K562 (cell line): Measurements from ENCODE around the gene SDK1.

Source experiments
- AFF4 ChIP-seq: sonication (generic); formaldehyde crosslinking; IDR thresholded peaks from 2 replicates; pipeline ENCODE4 v1.8.0; 2023; ENCODE audit warnings: mild to moderate bottlenecking, missing genetic modification reagents
- CBX8 ChIP-seq: fragments of 200-600 bp; sonication (generic); IDR thresholded peaks from 2 replicates; pipeline ENCODE4 v1.6.1; 2012; ENCODE audit warnings: borderline replicate concordance, mixed run types, low read depth, mild to moderate bottlenecking, moderate library complexity, mixed read lengths, low read length, control low read depth, inconsistent platforms; ENCODE audit not compliant: poor library complexity, severe bottlenecking; ENCODE audit errors: extremely low read depth
- CHD1 ChIP-seq: fragments of 200-600 bp; sonication (generic); IDR thresholded peaks from one replicate; pipeline ENCODE4 v1.6.1; 2012; ENCODE audit warnings: mild to moderate bottlenecking, moderate library complexity, low read length, inconsistent platforms
- JUN ChIP-seq, 2 experiments: sonication (generic) in 1 of 2; formaldehyde crosslinking in 1 of 2; IDR thresholded peaks; 2 replicates each; pipeline versions ENCODE4 v1.6.1 to v1.8.0; 2012 to 2022; ENCODE audit warnings: borderline replicate concordance in 2 of 2, mild to moderate bottlenecking in 2 of 2, improper control_type of control experiment in 1 of 2, low read depth in 1 of 2, low read length in 1 of 2, missing genetic modification reagents in 1 of 2
- KDM1A ChIP-seq, 2 experiments: fragments of 450-650 bp; IDR thresholded peaks; 2 replicates each; pipeline ENCODE4 v1.6.1; 2016; ENCODE audit warnings: mild to moderate bottlenecking in 2 of 2
- LEF1 ChIP-seq: fragments of 450-650 bp; IDR thresholded peaks from 2 replicates; pipeline ENCODE4 v1.6.1; 2016; ENCODE audit warnings: mild to moderate bottlenecking
- MAFK ChIP-seq: IDR thresholded peaks from 2 replicates; pipeline ENCODE4 v1.6.1; 2011; ENCODE audit warnings: low read length, improper control_type of control experiment
- MYC ChIP-seq, 2 experiments: fragments of 250-450 bp in 1 of 2; sonication (Bioruptor Pico) in 1 of 2; IDR thresholded peaks; 2 replicates each; pipeline versions ENCODE4 v1.5.1 to v1.6.1; 2012 to 2021; ENCODE audit warnings: low read depth in 2 of 2, borderline replicate concordance in 1 of 2, improper control_type of control experiment in 1 of 2, low read length in 1 of 2, mild to moderate bottlenecking in 1 of 2, moderate library complexity in 1 of 2
- PHF20 ChIP-seq: fragments of 450-650 bp; IDR thresholded peaks from 2 replicates; pipeline ENCODE4 v1.6.1; 2018; ENCODE audit not compliant: partially characterized antibody
- POLR2AphosphoS5 ChIP-seq: IDR thresholded peaks from 2 replicates; pipeline ENCODE4 v1.6.1; 2011; ENCODE audit warnings: mild to moderate bottlenecking, low read depth, low read length, moderate library complexity; ENCODE audit not compliant: control insufficient read depth, insufficient read depth
- PREB ChIP-seq: sonication (generic); formaldehyde crosslinking; IDR thresholded peaks from 2 replicates; pipeline ENCODE4 v1.8.1; 2023; ENCODE audit warnings: mild to moderate bottlenecking, missing genetic modification reagents
- SAP30 ChIP-seq: fragments of 200-600 bp; sonication (generic); IDR thresholded peaks from 2 replicates; pipeline ENCODE4 v1.6.1; 2012; ENCODE audit warnings: borderline replicate concordance, low read depth, mild to moderate bottlenecking, moderate library complexity, low read length, control low read depth, inconsistent platforms; ENCODE audit not compliant: insufficient read depth, poor library complexity, severe bottlenecking
- ZBTB49 ChIP-seq: sonication (generic); formaldehyde crosslinking; IDR thresholded peaks from 2 replicates; pipeline ENCODE4 v1.8.0; 2022; ENCODE audit warnings: missing genetic modification reagents, mild to moderate bottlenecking, borderline replicate concordance
- ZNF311 ChIP-seq: fragments of 250-450 bp; sonication (Bioruptor Pico); IDR thresholded peaks from 2 replicates; pipeline ENCODE4 v1.4.0; 2020; ENCODE audit warnings: mild to moderate bottlenecking, moderate library complexity

- TF ChIP-seq PREB (CRISPR knock-in tag) = no peak
- TF ChIP-seq CHD1 = no peak
- no peak for TF ChIP-seq JUN (IDR thresholded peaks at IDR 0.05; ENCODE audit: borderline replicate concordance, low read depth, low read length)
- no peak for TF ChIP-seq JUN (CRISPR knock-in tag; IDR thresholded peaks at IDR 0.05; ENCODE audit: borderline replicate concordance)
- TF ChIP-seq KDM1A (IDR thresholded peaks at IDR 0.05) = no peak
- TF ChIP-seq CBX8 = no peak
- TF ChIP-seq ZNF311 (CRISPR knock-in tag) = no peak
- no peak for TF ChIP-seq AFF4 (CRISPR knock-in tag)
- no peak for TF ChIP-seq ZBTB49 (CRISPR knock-in tag)
- no peak for TF ChIP-seq POLR2AphosphoS5
- TF ChIP-seq MAFK = no peak
- no peak for TF ChIP-seq SAP30
- TF ChIP-seq LEF1 = no peak
- TF ChIP-seq PHF20 = no peak
- TF ChIP-seq MYC (IDR thresholded peaks at IDR 0.05; ENCODE audit: low read depth, low read length) = no peak
- TF ChIP-seq MYC (CRISPR knock-in tag; IDR thresholded peaks at IDR 0.05; ENCODE audit: borderline replicate concordance, low read depth) = no peak
Measured at GRCh38 chr7:3294432-3295100, 6.5 kb upstream of the SDK1 start.
